GM23338 (cell line): ENCODE data around the gene RAD51. TPM values are rescaled to one million over a fixed set of nuclear protein-coding genes. Genes with fewer than 3 reads are reported as not detected.

Experiments
- ATAC-seq: fragments of 200-7000 bp; cut with Tn5 transposase; 3 replicates; pipeline ENCODE4 v1.9.1; 2020
- DNase-seq: peaks from one replicate; pipeline ENCODE4 v3.0.0-alpha.2; 2015; ENCODE audit warnings: low spot score
- H2AFZ ChIP-seq: fragments of 200-600 bp; sonication (generic); 2 replicates; pipeline ENCODE4 v1.8.0; 2016; ENCODE audit warnings: antibody characterized with exemption, mild to moderate bottlenecking, moderate library complexity
- H3F3A ChIP-seq: fragments of 200-600 bp; sonication (generic); replicated peaks from 2 replicates; pipeline ENCODE4 v1.8.0; 2017; ENCODE audit warnings: antibody characterized with exemption, mixed run types, low read depth
- H3K27ac ChIP-seq: fragments of 200-600 bp; sonication (generic); 2 replicates; pipeline ENCODE4 v1.6.1; 2016; ENCODE audit warnings: low read depth
- H3K27me3 ChIP-seq: fragments of 200-600 bp; sonication (generic); 2 replicates; pipeline ENCODE4 v1.8.0; 2016; ENCODE audit warnings: mild to moderate bottlenecking, mixed run types, moderate library complexity; ENCODE audit not compliant: insufficient read depth
- H3K36me3 ChIP-seq: fragments of 200-600 bp; sonication (generic); 2 replicates; pipeline ENCODE4 v1.8.0; 2016; ENCODE audit warnings: mild to moderate bottlenecking; ENCODE audit not compliant: insufficient read depth
- H3K4me1 ChIP-seq: fragments of 200-600 bp; sonication (generic); 2 replicates; pipeline ENCODE4 v1.8.0; 2016; ENCODE audit warnings: mild to moderate bottlenecking, moderate library complexity; ENCODE audit not compliant: insufficient read depth
- H3K4me2 ChIP-seq: fragments of 200-600 bp; sonication (generic); 2 replicates; pipeline ENCODE4 v1.7.1; 2017; ENCODE audit warnings: mixed run types
- H3K4me3 ChIP-seq: fragments of 200-600 bp; sonication (generic); 2 replicates; pipeline ENCODE4 v1.6.1; 2016; ENCODE audit warnings: mixed run types
- H3K79me2 ChIP-seq: fragments of 200-600 bp; sonication (generic); replicated peaks from 2 replicates; pipeline ENCODE4 v1.8.0; 2017; ENCODE audit warnings: mild to moderate bottlenecking; ENCODE audit not compliant: insufficient read depth
- H3K9me2 ChIP-seq: fragments of 200-600 bp; sonication (generic); 2 replicates; pipeline ENCODE4 v1.8.0; 2017; ENCODE audit not compliant: insufficient read depth
- H4K20me1 ChIP-seq: fragments of 200-600 bp; sonication (generic); replicated peaks from 2 replicates; pipeline ENCODE4 v1.8.0; 2017; ENCODE audit warnings: mild to moderate bottlenecking; ENCODE audit not compliant: insufficient read depth
- H3K27ac Mint-ChIP-seq: 2 replicates; pipeline ENCODE4 v1.8.0; 2020; ENCODE audit warnings: inconsistent platforms, mild to moderate bottlenecking, moderate library complexity, mixed read lengths
- H3K27me3 Mint-ChIP-seq: 3 replicates; pipeline ENCODE4 v1.8.0; 2022; ENCODE audit warnings: low read depth, mild to moderate bottlenecking, moderate library complexity, mixed read lengths, inconsistent platforms; ENCODE audit not compliant: insufficient read depth, poor library complexity
- H3K36me3 Mint-ChIP-seq: 3 replicates; pipeline ENCODE4 v1.8.0; 2021; ENCODE audit warnings: low read depth, mild to moderate bottlenecking, inconsistent platforms, moderate library complexity, mixed read lengths
- H3K4me1 Mint-ChIP-seq: 3 replicates; pipeline ENCODE4 v1.8.0; 2020; ENCODE audit warnings: mild to moderate bottlenecking, inconsistent platforms, mixed read lengths
- H3K4me3 Mint-ChIP-seq: 3 replicates; pipeline ENCODE4 v1.8.0; 2021; ENCODE audit warnings: moderate library complexity, mild to moderate bottlenecking, inconsistent platforms, mixed read lengths
- H3K9me3 Mint-ChIP-seq: 3 replicates; pipeline ENCODE4 v1.8.0; 2020; ENCODE audit warnings: moderate library complexity, mild to moderate bottlenecking, inconsistent platforms, mixed read lengths
- CREB1 ChIP-seq: fragments of 250-450 bp; sonication (Bioruptor Pico); IDR thresholded peaks from 2 replicates; pipeline ENCODE4 v1.5.0; 2020; ENCODE audit warnings: low read depth, mild to moderate bottlenecking, moderate library complexity
- CTCF ChIP-seq, 2 experiments: fragments of 200-600 bp in 1 of 2; sonication (generic) in 1 of 2; conservative IDR thresholded peaks; 2 replicates each; pipeline versions ENCODE4 v1.5.1 to v1.6.1; 2016 to 2017; ENCODE audit warnings: antibody characterized with exemption in 2 of 2, low read depth in 2 of 2, mild to moderate bottlenecking in 2 of 2, moderate library complexity in 1 of 2
- ETS1 ChIP-seq: IDR thresholded peaks from 2 replicates; pipeline ENCODE4 v1.6.1; 2016; ENCODE audit warnings: antibody characterized with exemption
- EZH2 ChIP-seq: fragments of 200-600 bp; sonication (generic); IDR thresholded peaks from one replicate; pipeline ENCODE4 v1.8.0; 2017; ENCODE audit warnings: antibody characterized with exemption, mild to moderate bottlenecking, low read depth; ENCODE audit not compliant: unreplicated experiment
- EZH2phosphoT487 ChIP-seq: fragments of 200-600 bp; sonication (generic); IDR thresholded peaks from one replicate; pipeline ENCODE4 v1.8.1; 2018; ENCODE audit warnings: antibody characterized with exemption; ENCODE audit not compliant: unreplicated experiment
- JUNB ChIP-seq: IDR thresholded peaks from one replicate; pipeline ENCODE4 v1.6.1; 2016; ENCODE audit warnings: antibody characterized with exemption; ENCODE audit not compliant: unreplicated experiment
- NANOG ChIP-seq: IDR thresholded peaks from 2 replicates; pipeline ENCODE4 v1.6.1; 2016; ENCODE audit warnings: antibody characterized with exemption, borderline replicate concordance
- POLR2AphosphoS5 ChIP-seq: IDR thresholded peaks from 2 replicates; pipeline ENCODE4 v1.6.1; 2016; ENCODE audit warnings: antibody characterized with exemption, low read depth
- REST ChIP-seq: IDR thresholded peaks from one replicate; pipeline ENCODE4 v1.6.1; 2018; ENCODE audit warnings: antibody characterized with exemption; ENCODE audit not compliant: unreplicated experiment
- STAT1 ChIP-seq: IDR thresholded peaks from one replicate; pipeline ENCODE4 v1.6.1; 2016; ENCODE audit warnings: antibody characterized with exemption; ENCODE audit not compliant: unreplicated experiment
- ZNF114 ChIP-seq: fragments of 250-450 bp; sonication (Bioruptor Pico); IDR thresholded peaks from 2 replicates; pipeline ENCODE4 v1.5.0; 2020; ENCODE audit warnings: mild to moderate bottlenecking, moderate library complexity
- ZNF331 ChIP-seq: fragments of 250-450 bp; sonication (Bioruptor Pico); IDR thresholded peaks from 2 replicates; pipeline ENCODE4 v1.5.0; 2020; ENCODE audit warnings: low read depth, mild to moderate bottlenecking, moderate library complexity
- ZNF462 ChIP-seq: fragments of 250-450 bp; sonication (Bioruptor Pico); IDR thresholded peaks from 2 replicates; pipeline ENCODE4 v1.5.0; 2020; ENCODE audit warnings: mild to moderate bottlenecking, moderate library complexity
- polyA plus RNA-seq: library from polyadenylated mRNA; unstranded; fragments of >200 nt; fragmentation: Nextera tagmentation; extraction: Ambion mirVana; gene quantifications from 2 replicates; pipeline ENCODE4 v1.2.1, GENCODE V29; 2016
- total RNA-seq: library from RNA; depleted of rRNA; stranded (reverse); fragments of >200 nt; shearing (Covaris generic); gene quantifications from 2 replicates; pipeline ENCODE4 v1.2.3, GENCODE V29; 2014

Gene RAD51
- total and polyA plus RNA-seq, 2 experiments from 2014 or later, result 20.3 to 26.2 TPM

- Mint-ChIP-seq H3K4me1 (peaks cover 30% of the 10 kb centered on the region), H3K9me3 (no peaks in the 10 kb centered on the region), H3K27me3 (peaks cover 16% of the 10 kb centered on the region), H3K4me3 (peak overlapping the region; percentile 71), H3K27ac (no peak overlapping the region), H3K36me3 (no peaks in the 10 kb centered on the region)
- ATAC-seq (peak; percentile 9), DNase-seq (peak; percentile 73)
- peak overlapping the region; percentile 59; the same call in 1 of the 2 replicates for H3K27ac ChIP-seq
- no peak for TF ChIP-seq CTCF (conservative IDR thresholded peaks at IDR 0.05; ENCODE audit: low read depth in 2 of 2)
- TF ChIP-seq ZNF114 (CRISPR knock-in tag), result no peak
- TF ChIP-seq ZNF331 (CRISPR knock-in tag), result no peak
- TF ChIP-seq STAT1, result no peak
- no peak for TF ChIP-seq CREB1
- no peak for TF ChIP-seq EZH2phosphoT487
- TF ChIP-seq JUNB, result no peak
- no peak for TF ChIP-seq EZH2
- no peak for TF ChIP-seq NANOG
- TF ChIP-seq ETS1, result no peak
- no peak for TF ChIP-seq REST
- TF ChIP-seq POLR2AphosphoS5, result no peak; the same call in 1 of the 2 replicates
- TF ChIP-seq ZNF462 (CRISPR knock-in tag), result no peak
- H3K4me3 ChIP-seq, result peak overlapping the region; percentile 83
- H3K36me3 ChIP-seq, result no peaks in the 10 kb centered on the region
- H3F3A ChIP-seq, result peaks cover 15% of the 10 kb centered on the region
- H3K79me2 ChIP-seq, result no peaks in the 10 kb centered on the region
- peaks cover 23% of the 10 kb centered on the region for H3K4me1 ChIP-seq
- H3K9me2 ChIP-seq, result no peaks in the 10 kb centered on the region
- peak overlapping the region; percentile 98 for H3K4me2 ChIP-seq
- H2AFZ ChIP-seq, result peak overlapping the region; percentile 95
- H3K27me3 ChIP-seq, result 0 out of 2 replicates have a peak, but pooled peaks cover 4% of the 10 kb centered on the region
- no peaks in the 10 kb centered on the region for H4K20me1 ChIP-seq
Observed at GRCh38 chr15:40762919-40763800, 68.2 kb downstream of the RAD51 start.
